OCI-LY1 (cell line): Measurements from ENCODE around the gene KRT6B.

Experiments
- CTCF ChIP-seq: fragments of 200-600 bp; sonication (generic), shearing (Covaris generic); IDR thresholded peaks from 2 replicates; pipeline ENCODE4 v1.5.1; 2017; ENCODE audit warnings: mild to moderate bottlenecking, antibody characterized with exemption, low read length, moderate library complexity, mixed read lengths
- EZH2 ChIP-seq: fragments of 200-600 bp; sonication (generic), shearing (Covaris generic); IDR thresholded peaks from 2 replicates; pipeline ENCODE4 v1.8.0; 2017; ENCODE audit warnings: borderline replicate concordance, mixed run types, mild to moderate bottlenecking, antibody characterized with exemption, low read length, moderate library complexity, mixed read lengths

- TF ChIP-seq CTCF, result no peak
- no peak for TF ChIP-seq EZH2
These were observed 19.3 kb downstream of the KRT6B start for GRCh38 chr12:52432559-52433207.
